DOHH2 (cell line): ENCODE results near the gene SLC35G4.

Experiments used
- H3F3A ChIP-seq: fragments of 200-600 bp; sonication (generic), shearing (Covaris generic); 2 replicates; pipeline ENCODE4 v1.6.0; 2016; ENCODE audit warnings: antibody characterized with exemption, mild to moderate bottlenecking; ENCODE audit not compliant: control insufficient read depth, insufficient read depth
- H3K27ac ChIP-seq: fragments of 200-600 bp; sonication (generic); 2 replicates; pipeline ENCODE4 v1.5.1; 2014; ENCODE audit warnings: low read depth, mild to moderate bottlenecking, low read length, moderate library complexity
- H3K27me3 ChIP-seq: fragments of 200-600 bp; sonication (generic); 2 replicates; pipeline ENCODE4 v1.6.1; 2014; ENCODE audit warnings: mild to moderate bottlenecking, low read length, mixed read lengths; ENCODE audit not compliant: control insufficient read depth
- H3K36me3 ChIP-seq: fragments of 200-600 bp; sonication (generic); 2 replicates; pipeline ENCODE4 v1.6.1; 2014; ENCODE audit warnings: mild to moderate bottlenecking, low read length, moderate library complexity, mixed read lengths; ENCODE audit not compliant: control insufficient read depth
- H3K4me1 ChIP-seq: fragments of 200-600 bp; sonication (generic); 2 replicates; pipeline ENCODE4 v1.6.1; 2014; ENCODE audit warnings: mild to moderate bottlenecking, low read length, mixed read lengths; ENCODE audit not compliant: control insufficient read depth
- H3K4me2 ChIP-seq: fragments of 200-600 bp; sonication (generic); 2 replicates; pipeline ENCODE4 v1.6.0; 2014; ENCODE audit warnings: mild to moderate bottlenecking, low read length, moderate library complexity
- H3K4me3 ChIP-seq: fragments of 200-600 bp; sonication (generic); 2 replicates; pipeline ENCODE4 v1.5.1; 2014; ENCODE audit warnings: mild to moderate bottlenecking, low read length, mixed read lengths
- H3K79me2 ChIP-seq: fragments of 200-600 bp; sonication (generic); 2 replicates; pipeline ENCODE4 v1.6.1; 2014; ENCODE audit warnings: mild to moderate bottlenecking, low read length, mixed read lengths; ENCODE audit not compliant: control insufficient read depth
- H3K9me2 ChIP-seq: fragments of 200-600 bp; sonication (generic); replicated peaks from 2 replicates; pipeline ENCODE4 v1.6.1; 2014; ENCODE audit warnings: mild to moderate bottlenecking, low read length, mixed read lengths; ENCODE audit not compliant: control insufficient read depth
- H3K9me3 ChIP-seq: fragments of 200-600 bp; sonication (generic); 2 replicates; pipeline ENCODE4 v1.6.1; 2014; ENCODE audit warnings: antibody characterized with exemption, low read length, mixed read lengths; ENCODE audit not compliant: control insufficient read depth, insufficient read depth
- H4K20me1 ChIP-seq: fragments of 200-600 bp; sonication (generic); 2 replicates; pipeline ENCODE4 v1.6.0; 2014; ENCODE audit warnings: low read depth, mild to moderate bottlenecking, antibody characterized with exemption, low read length, moderate library complexity; ENCODE audit not compliant: control insufficient read depth, insufficient read depth
- EZH2phosphoT487 ChIP-seq: fragments of 200-600 bp; sonication (generic); IDR thresholded peaks from 2 replicates; pipeline ENCODE4 v1.6.1; 2017; ENCODE audit warnings: borderline replicate concordance, mild to moderate bottlenecking, antibody characterized with exemption, low read length, moderate library complexity, mixed read lengths
- TF ChIP-seq, protein P1 (sequence below): fragments of 200-600 bp; sonication (generic); IDR thresholded peaks from one replicate; pipeline ENCODE4 v1.5.1; 2014; ENCODE audit warnings: antibody characterized with exemption, mild to moderate bottlenecking, low read depth, low read length; ENCODE audit not compliant: poor library complexity, severe bottlenecking

The SLC35G4 gene

DNA sequence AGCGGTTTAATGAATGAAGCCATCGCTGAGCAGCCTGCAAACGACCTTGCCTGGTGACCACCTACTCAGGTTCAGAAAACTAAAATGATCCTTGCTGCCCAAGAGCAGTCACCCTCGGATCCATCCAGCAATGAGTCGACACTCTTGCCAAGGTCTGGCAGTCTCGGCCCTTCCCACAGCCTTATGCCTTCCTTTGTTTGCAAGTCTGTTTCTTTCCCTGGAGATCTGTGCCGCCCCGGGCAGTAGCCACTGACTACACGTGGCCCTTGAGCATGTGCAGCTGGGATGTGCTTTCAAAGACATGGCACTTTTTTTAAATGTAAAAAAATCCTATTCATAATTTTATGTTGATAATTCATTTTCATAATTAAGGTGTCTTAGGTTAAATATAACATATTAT is 37.2 kb upstream of the SLC35G4 start:
- Histone ChIP-seq H3K9me3 (no peaks in the 10 kb centered on the region), H4K20me1 (no peaks in the 10 kb centered on the region), H3K4me2 (no peak overlapping the region), H3K27ac (no peak overlapping the region), H3F3A (no peaks in the 10 kb centered on the region), H3K36me3 (no peaks in the 10 kb centered on the region), H3K9me2 (no peaks in the 10 kb centered on the region), H3K4me1 (no peaks in the 10 kb centered on the region), H3K27me3 (peaks cover 7% of the 10 kb centered on the region), H3K79me2 (no peaks in the 10 kb centered on the region), H3K4me3 (no peak overlapping the region)
- TF ChIP-seq EZH2phosphoT487: no peak
- TF ChIP-seq, protein P1, sequence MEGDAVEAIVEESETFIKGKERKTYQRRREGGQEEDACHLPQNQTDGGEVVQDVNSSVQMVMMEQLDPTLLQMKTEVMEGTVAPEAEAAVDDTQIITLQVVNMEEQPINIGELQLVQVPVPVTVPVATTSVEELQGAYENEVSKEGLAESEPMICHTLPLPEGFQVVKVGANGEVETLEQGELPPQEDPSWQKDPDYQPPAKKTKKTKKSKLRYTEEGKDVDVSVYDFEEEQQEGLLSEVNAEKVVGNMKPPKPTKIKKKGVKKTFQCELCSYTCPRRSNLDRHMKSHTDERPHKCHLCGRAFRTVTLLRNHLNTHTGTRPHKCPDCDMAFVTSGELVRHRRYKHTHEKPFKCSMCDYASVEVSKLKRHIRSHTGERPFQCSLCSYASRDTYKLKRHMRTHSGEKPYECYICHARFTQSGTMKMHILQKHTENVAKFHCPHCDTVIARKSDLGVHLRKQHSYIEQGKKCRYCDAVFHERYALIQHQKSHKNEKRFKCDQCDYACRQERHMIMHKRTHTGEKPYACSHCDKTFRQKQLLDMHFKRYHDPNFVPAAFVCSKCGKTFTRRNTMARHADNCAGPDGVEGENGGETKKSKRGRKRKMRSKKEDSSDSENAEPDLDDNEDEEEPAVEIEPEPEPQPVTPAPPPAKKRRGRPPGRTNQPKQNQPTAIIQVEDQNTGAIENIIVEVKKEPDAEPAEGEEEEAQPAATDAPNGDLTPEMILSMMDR: no peak

DNA sequence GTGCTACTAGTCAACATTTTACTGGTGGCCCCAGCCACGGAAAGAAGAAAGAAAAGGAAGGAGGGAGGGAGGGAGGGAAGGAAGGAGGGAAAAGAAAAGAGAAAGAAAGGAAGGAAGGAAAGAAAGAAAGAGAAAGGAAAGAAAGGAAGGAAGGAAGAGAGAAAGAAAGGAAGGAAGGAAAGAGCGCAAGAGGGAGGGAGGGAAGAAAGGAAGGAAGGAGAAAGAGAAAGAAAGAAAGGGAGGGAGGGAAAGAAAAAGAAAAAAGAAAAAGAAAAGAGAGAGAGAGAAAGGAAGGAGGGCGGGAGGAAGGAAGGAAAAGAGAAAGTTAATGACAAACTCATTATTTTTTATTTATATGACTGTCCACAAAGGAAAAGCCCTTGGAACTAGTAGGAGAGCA is 34.9 kb upstream of the SLC35G4 start:
- Histone ChIP-seq H3K4me1 (no peaks in the 10 kb centered on the region), H3K27me3 (peaks cover 5% of the 10 kb centered on the region), H3K9me3 (no peaks in the 10 kb centered on the region), H3F3A (no peaks in the 10 kb centered on the region), H3K4me2 (no peak overlapping the region), H3K9me2 (no peaks in the 10 kb centered on the region), H3K79me2 (no peaks in the 10 kb centered on the region), H3K36me3 (no peaks in the 10 kb centered on the region), H4K20me1 (no peaks in the 10 kb centered on the region), H3K4me3 (no peak overlapping the region), H3K27ac (no peak overlapping the region)
- no peak for TF ChIP-seq EZH2phosphoT487
- TF ChIP-seq, protein P1: no peak

DNA sequence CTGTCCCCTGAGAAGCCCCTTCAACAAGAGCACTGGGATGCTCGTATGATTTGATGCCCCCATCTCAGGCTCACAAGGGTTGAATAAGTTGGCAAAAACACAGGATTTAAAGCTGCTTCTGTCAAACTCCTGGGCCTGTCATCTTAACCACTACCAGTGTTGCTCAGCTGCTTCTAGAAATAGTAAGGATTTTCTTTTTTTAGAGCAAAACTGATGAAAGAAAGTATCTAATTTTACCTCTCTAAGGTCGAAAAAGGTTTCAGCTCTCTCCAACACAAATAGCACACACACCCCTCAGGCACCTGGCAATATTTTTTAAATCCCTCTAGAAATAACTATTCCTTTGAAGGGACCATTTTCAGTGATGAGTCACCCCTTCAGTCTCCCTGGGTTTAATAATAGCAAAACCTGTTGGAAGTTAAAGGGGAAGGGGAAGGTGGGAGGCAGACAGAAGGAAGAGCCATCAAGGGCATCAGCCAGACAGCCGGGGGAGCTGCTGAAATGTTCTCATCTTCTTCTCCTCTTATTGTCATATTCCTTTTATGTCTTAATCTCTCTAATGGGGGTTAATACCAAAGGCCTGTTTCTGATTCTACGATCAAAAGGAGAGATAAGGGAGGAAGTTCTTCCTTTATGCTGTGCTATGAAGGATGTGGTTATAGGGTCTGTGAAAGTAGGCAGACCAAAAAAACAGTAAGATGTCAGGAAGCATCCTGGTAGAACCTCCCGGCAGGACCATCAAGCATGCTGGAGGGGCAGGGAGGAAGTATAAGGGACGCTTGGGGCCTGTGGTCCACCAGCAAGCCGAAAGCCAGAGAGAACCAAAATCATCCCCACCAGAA is 31.9 kb upstream of the SLC35G4 start:
- H3K4me3 ChIP-seq: no peak overlapping the region
- H3K36me3 ChIP-seq: no peaks in the 10 kb centered on the region
- H3K27ac ChIP-seq: no peak overlapping the region
- no peaks in the 10 kb centered on the region for H4K20me1 ChIP-seq
- no peaks in the 10 kb centered on the region for H3K79me2 ChIP-seq
- no peaks in the 10 kb centered on the region for H3F3A ChIP-seq
- no peaks in the 10 kb centered on the region for H3K9me3 ChIP-seq
- H3K4me2 ChIP-seq: no peak overlapping the region
- H3K27me3 ChIP-seq: peaks cover 5% of the 10 kb centered on the region
- TF ChIP-seq, protein P1: no peak
- TF ChIP-seq EZH2phosphoT487: no peak
- H3K9me2 ChIP-seq: no peaks in the 10 kb centered on the region
- H3K4me1 ChIP-seq: no peaks in the 10 kb centered on the region
